Natural killer cell (primary cell): Measurements from ENCODE around the gene NOX4. TPM values are rescaled to one million over a fixed set of nuclear protein-coding genes. Genes with fewer than 3 reads are reported as not detected.

Experiments used
- ATAC-seq, 3 donors: fragments of 150-1000 bp in 2 of 3; fragments of 200-7000 bp in 1 of 3; cut with Tn5 transposase; 1 replicate in 1 of 3; 2 replicates in 2 of 3; pipeline ENCODE4 v1.10.0; 2021; ENCODE audit warnings: mild to moderate bottlenecking in 2 of 3, moderate library complexity in 2 of 3
- DNase-seq, 2 donors: peaks; one replicate each; pipeline versions ENCODE4 v3.0.0 to v3.0.0-alpha.2; 2013 to 2021; ENCODE audit warnings: mixed read lengths in 1 of 2
- H3K27ac ChIP-seq: one replicate; pipeline ENCODE4 v1.5.1; 2013; ENCODE audit warnings: mild to moderate bottlenecking, low read length
- H3K27me3 ChIP-seq: one replicate; pipeline ENCODE4 v1.6.1; 2013; ENCODE audit warnings: low read length; ENCODE audit not compliant: control insufficient read depth, insufficient read depth
- H3K36me3 ChIP-seq: one replicate; pipeline ENCODE4 v1.6.1; 2013; ENCODE audit warnings: low read length; ENCODE audit not compliant: control insufficient read depth, insufficient read depth
- H3K4me1 ChIP-seq: one replicate; pipeline ENCODE4 v1.6.1; 2013; ENCODE audit warnings: low read length; ENCODE audit not compliant: control insufficient read depth, insufficient read depth
- H3K4me3 ChIP-seq: one replicate; pipeline ENCODE4 v1.5.1; 2013; ENCODE audit warnings: low read length
- H3K9me3 ChIP-seq: one replicate; pipeline ENCODE4 v1.6.1; 2013; ENCODE audit warnings: low read length; ENCODE audit not compliant: control insufficient read depth, insufficient read depth
- H3K27ac Mint-ChIP-seq, 2 donors: one replicate each; pipeline ENCODE4 v1.8.0; 2022; ENCODE audit warnings: mild to moderate bottlenecking in 2 of 2, mixed read lengths in 2 of 2, moderate library complexity in 1 of 2
- H3K27me3 Mint-ChIP-seq, 2 donors: one replicate each; pipeline ENCODE4 v1.8.0; 2022; ENCODE audit warnings: low read depth in 2 of 2, mixed read lengths in 2 of 2
- H3K36me3 Mint-ChIP-seq: one replicate; pipeline ENCODE4 v1.8.0; 2022; ENCODE audit warnings: mixed read lengths
- H3K4me1 Mint-ChIP-seq, 2 donors: one replicate each; pipeline ENCODE4 v1.8.0; 2022; ENCODE audit warnings: mixed read lengths in 2 of 2
- H3K4me3 Mint-ChIP-seq: one replicate; pipeline ENCODE4 v1.8.0; 2022; ENCODE audit warnings: mild to moderate bottlenecking, moderate library complexity, mixed read lengths
- H3K9me3 Mint-ChIP-seq, 2 donors: one replicate each; pipeline ENCODE4 v1.8.0; 2022; ENCODE audit warnings: mixed read lengths in 2 of 2
- WGBS: methylation state at CpG from one replicate; pipeline ENCODE4 v1.1.7; 2013; ENCODE audit warnings: missing lambda C conversion rate; ENCODE audit not compliant: insufficient coverage; 5-methylcytosine and 5-hydroxymethylcytosine counted together
- intact Hi-C: fragments of 100-400 bp; cut with micrococcal nuclease; formaldehyde crosslinking; loops from one replicate; pipeline ENCODE4 v1.14.2; 2022
- total RNA-seq, 4 donors: library from RNA; stranded (reverse); fragments of 120-200 nt in 1 of 4; gene quantifications; one replicate each; pipeline versions ENCODE4 v1.2.3 to v1.2.4, GENCODE V29; 2013 to 2022
- TF ChIP-seq, protein P1 (sequence below): fragments of 200-600 bp; IDR thresholded peaks from one replicate; pipeline ENCODE4 v1.8.0; 2022; ENCODE audit warnings: antibody characterized with exemption

The NOX4 gene
- total RNA-seq, 3 donors from 2014 or later (not counting 1 experiment from before 2014, with no cell fraction given), result not detected

DNA sequence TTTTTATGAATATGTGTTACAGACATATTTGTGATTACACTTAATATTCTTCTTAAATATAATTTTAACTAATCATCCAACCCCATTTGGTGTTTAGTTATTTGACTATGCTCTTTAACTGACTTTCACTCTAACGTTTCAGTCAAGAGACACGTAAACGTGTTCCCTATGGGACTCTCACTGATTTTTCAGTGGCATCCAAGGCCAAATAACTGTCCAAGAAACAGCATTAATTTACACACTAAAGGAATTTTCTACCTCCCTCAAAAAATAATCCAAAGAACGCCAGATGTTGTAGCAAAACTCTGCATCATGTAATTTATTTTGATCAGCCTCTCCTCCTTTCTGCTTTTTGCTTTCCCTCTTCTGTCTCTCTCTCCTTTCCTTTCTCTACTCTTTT lies 44.0 kb upstream of the NOX4 start:
- Mint-ChIP-seq H3K9me3 (peaks cover 17 to 23% of the 10 kb centered on the region in 2 donors), H3K4me1 (no peaks in the 10 kb centered on the region), H3K27me3 (no peaks in the 10 kb centered on the region), H3K4me3 (no peak overlapping the region), H3K27ac (no peak overlapping the region), H3K36me3 (no peaks in the 10 kb centered on the region)
- Histone ChIP-seq H3K9me3 (no peaks in the 10 kb centered on the region), H3K4me3 (no peak overlapping the region), H3K4me1 (no peaks in the 10 kb centered on the region), H3K27ac (no peak overlapping the region), H3K27me3 (no peaks in the 10 kb centered on the region), H3K36me3 (no peaks in the 10 kb centered on the region)
- ATAC-seq (no peak), DNase-seq (no peak)
- intact Hi-C loops, result no loop called here
- TF ChIP-seq, protein P1, sequence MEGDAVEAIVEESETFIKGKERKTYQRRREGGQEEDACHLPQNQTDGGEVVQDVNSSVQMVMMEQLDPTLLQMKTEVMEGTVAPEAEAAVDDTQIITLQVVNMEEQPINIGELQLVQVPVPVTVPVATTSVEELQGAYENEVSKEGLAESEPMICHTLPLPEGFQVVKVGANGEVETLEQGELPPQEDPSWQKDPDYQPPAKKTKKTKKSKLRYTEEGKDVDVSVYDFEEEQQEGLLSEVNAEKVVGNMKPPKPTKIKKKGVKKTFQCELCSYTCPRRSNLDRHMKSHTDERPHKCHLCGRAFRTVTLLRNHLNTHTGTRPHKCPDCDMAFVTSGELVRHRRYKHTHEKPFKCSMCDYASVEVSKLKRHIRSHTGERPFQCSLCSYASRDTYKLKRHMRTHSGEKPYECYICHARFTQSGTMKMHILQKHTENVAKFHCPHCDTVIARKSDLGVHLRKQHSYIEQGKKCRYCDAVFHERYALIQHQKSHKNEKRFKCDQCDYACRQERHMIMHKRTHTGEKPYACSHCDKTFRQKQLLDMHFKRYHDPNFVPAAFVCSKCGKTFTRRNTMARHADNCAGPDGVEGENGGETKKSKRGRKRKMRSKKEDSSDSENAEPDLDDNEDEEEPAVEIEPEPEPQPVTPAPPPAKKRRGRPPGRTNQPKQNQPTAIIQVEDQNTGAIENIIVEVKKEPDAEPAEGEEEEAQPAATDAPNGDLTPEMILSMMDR, result no peak
- 90% methylated on average over 4 of the region's 4 CpGs for WGBS

DNA sequence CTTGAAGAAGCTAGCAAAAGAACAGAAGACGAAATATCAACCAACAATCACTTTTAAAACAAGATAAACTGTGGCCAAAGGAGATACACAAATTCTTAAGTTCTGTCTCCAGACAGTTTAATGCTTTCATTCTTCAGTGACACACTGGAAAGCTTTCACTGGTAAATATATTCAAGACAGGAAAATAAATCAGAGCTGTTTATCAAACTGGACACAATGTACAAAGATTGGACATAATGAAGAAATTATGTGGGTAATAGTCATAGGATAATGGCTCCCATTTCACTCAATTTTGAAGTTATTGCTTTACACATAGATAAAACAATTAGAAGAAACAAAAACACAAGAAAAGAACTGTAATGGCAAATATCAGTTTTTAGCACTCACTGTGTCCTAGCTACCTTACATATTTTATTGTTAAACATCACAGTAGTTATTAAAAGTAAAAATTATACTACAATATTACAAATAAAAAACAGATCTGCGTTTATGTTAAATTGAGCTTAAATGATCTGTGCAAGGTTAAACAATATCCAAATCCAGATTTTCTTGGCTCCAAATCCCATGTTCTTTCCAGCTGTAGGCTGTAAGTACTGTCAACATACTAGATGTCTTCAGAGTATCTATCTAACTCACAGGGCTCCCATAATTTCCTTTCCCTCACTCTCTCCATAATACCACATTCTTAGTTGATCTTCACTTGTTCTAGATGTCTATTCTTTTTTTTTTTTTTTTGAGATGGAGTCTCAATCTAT lies 38.6 kb upstream of the NOX4 start:
- H3K36me3 Mint-ChIP-seq, result no peaks in the 10 kb centered on the region
- H3K27ac Mint-ChIP-seq, result no peak overlapping the region
- ATAC-seq, result no peak
- peaks cover 6% of the 10 kb centered on the region for H3K9me3 ChIP-seq
- intact Hi-C loops, result no loop called here
- no peaks in the 10 kb centered on the region for H3K27me3 ChIP-seq
- no peaks in the 10 kb centered on the region for H3K4me1 ChIP-seq
- H3K27me3 Mint-ChIP-seq, result no peaks in the 10 kb centered on the region
- no peak overlapping the region for H3K4me3 ChIP-seq
- no peak for DNase-seq
- peaks cover 16 to 21% of the 10 kb centered on the region in 2 donors for H3K9me3 Mint-ChIP-seq
- H3K27ac ChIP-seq, result no peak overlapping the region
- no peak overlapping the region for H3K4me3 Mint-ChIP-seq
- TF ChIP-seq, protein P1, result no peak
- no peaks in the 10 kb centered on the region for H3K4me1 Mint-ChIP-seq
- 78% methylated on average over 1 of the region's 2 CpGs for WGBS
- H3K36me3 ChIP-seq, result no peaks in the 10 kb centered on the region

DNA sequence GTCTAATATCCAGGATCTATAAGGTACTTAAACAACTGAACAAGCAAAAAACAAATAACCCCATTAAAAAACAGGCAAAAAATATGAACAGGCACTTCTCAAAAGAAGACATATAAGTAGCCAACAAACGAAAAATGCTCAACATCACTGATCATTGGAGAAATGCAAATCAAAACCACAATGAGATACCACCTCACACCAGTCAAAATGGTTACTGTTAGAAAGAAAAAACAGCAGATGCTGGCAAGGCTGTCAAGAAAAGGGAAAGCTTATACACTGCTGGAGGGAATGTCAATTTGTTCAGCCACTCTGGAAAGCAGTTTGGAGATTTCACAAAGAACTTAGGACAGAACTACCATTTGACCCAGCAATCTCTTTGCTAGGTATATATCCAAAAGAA lies 30.6 kb upstream of the NOX4 start:
- no peaks in the 10 kb centered on the region for H3K9me3 ChIP-seq
- no peak overlapping the region for H3K4me3 Mint-ChIP-seq
- no peaks in the 10 kb centered on the region for H3K4me1 Mint-ChIP-seq
- no peak for DNase-seq
- no peaks in the 10 kb centered on the region for H3K36me3 Mint-ChIP-seq
- H3K4me3 ChIP-seq, result no peak overlapping the region
- no peaks in the 10 kb centered on the region for H3K4me1 ChIP-seq
- intact Hi-C loops, result no loop called here
- H3K27ac Mint-ChIP-seq, result no peak overlapping the region
- peaks cover 7 to 10% of the 10 kb centered on the region in 2 donors for H3K9me3 Mint-ChIP-seq
- 58% methylated on average over 1 of the region's 1 CpG for WGBS
- TF ChIP-seq, protein P1, result no peak
- ATAC-seq, result no peak
- no peak overlapping the region for H3K27ac ChIP-seq
- H3K36me3 ChIP-seq, result no peaks in the 10 kb centered on the region
- no peaks in the 10 kb centered on the region for H3K27me3 ChIP-seq
- H3K27me3 Mint-ChIP-seq, result no peaks in the 10 kb centered on the region

DNA sequence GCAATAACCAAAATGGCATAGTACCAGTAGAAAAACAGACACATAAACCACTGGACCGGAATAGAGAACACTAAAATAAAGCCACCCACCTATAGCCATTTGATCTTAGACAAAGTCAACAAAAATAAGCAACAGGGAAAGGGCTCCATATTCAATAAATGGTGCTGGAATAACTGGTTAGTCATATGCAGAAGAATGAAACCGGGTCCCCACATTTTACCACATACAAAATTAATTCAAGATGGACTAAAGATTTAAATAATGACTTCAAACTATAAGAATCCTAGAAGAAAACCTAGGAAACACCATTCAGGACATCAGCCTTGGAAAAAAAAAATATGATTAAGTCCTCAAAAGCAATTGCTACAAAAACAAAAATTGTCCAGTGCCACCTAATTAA lies 30.1 kb upstream of the NOX4 start:
- no peaks in the 10 kb centered on the region for H3K9me3 ChIP-seq
- no peak for ATAC-seq
- no peak overlapping the region for H3K27ac Mint-ChIP-seq
- no peaks in the 10 kb centered on the region for H3K4me1 ChIP-seq
- H3K36me3 Mint-ChIP-seq, result no peaks in the 10 kb centered on the region
- H3K4me3 Mint-ChIP-seq, result no peak overlapping the region
- no peak for DNase-seq
- 74% methylated on average over 2 of the region's 2 CpGs for WGBS
- no peaks in the 10 kb centered on the region for H3K4me1 Mint-ChIP-seq
- no peaks in the 10 kb centered on the region for H3K27me3 ChIP-seq
- no peak overlapping the region for H3K4me3 ChIP-seq
- intact Hi-C loops, result no loop called here
- no peak overlapping the region for H3K27ac ChIP-seq
- peaks cover 4 to 6% of the 10 kb centered on the region in 2 donors for H3K9me3 Mint-ChIP-seq
- TF ChIP-seq, protein P1, result no peak
- H3K36me3 ChIP-seq, result no peaks in the 10 kb centered on the region
- H3K27me3 Mint-ChIP-seq, result no peaks in the 10 kb centered on the region
